H9 (cell line): ENCODE measurements around the gene SCFD2. TPM values are rescaled to one million over a fixed set of nuclear protein-coding genes. Genes with fewer than 3 reads are reported as not detected.
"Not testable (repeated sequence)": the region's sequence is repeated elsewhere in the genome, so short reads cannot be mapped to it uniquely, and the experiment has no call there.

Experiments
- DNase-seq: peaks from one replicate; pipeline ENCODE4 v3.0.0-alpha.2; 2017
- H2AFZ ChIP-seq: one replicate; pipeline ENCODE4 v1.6.1; 2013; ENCODE audit warnings: mild to moderate bottlenecking, low read length, control low read depth, moderate library complexity
- H2AK5ac ChIP-seq: 2 replicates; pipeline ENCODE4 v1.6.1; 2013; ENCODE audit warnings: low read length, control low read depth, mixed read lengths; ENCODE audit not compliant: insufficient read length
- H2BK120ac ChIP-seq: one replicate; pipeline ENCODE4 v1.6.1; 2013; ENCODE audit warnings: low read depth, mild to moderate bottlenecking, low read length, control low read depth, inconsistent platforms; ENCODE audit not compliant: poor library complexity, severe bottlenecking
- H2BK12ac ChIP-seq: 2 replicates; pipeline ENCODE4 v1.6.1; 2013; ENCODE audit warnings: low read length, control low read depth, mixed read lengths, low read depth; ENCODE audit not compliant: insufficient read length
- H2BK15ac ChIP-seq: 2 replicates; pipeline ENCODE4 v1.6.1; 2013; ENCODE audit warnings: low read depth, low read length, control low read depth
- H2BK20ac ChIP-seq: one replicate; pipeline ENCODE4 v1.6.1; 2013; ENCODE audit warnings: low read depth, mild to moderate bottlenecking, low read length, control low read depth, inconsistent platforms; ENCODE audit not compliant: poor library complexity, severe bottlenecking
- H2BK5ac ChIP-seq: 2 replicates; pipeline ENCODE4 v1.6.1; 2013; ENCODE audit warnings: low read length, control low read depth, mixed read lengths; ENCODE audit not compliant: insufficient read length
- H3K14ac ChIP-seq: 2 replicates; pipeline ENCODE4 v1.6.1; 2013; ENCODE audit warnings: low read length, control low read depth; ENCODE audit not compliant: insufficient read depth
- H3K18ac ChIP-seq: 2 replicates; pipeline ENCODE4 v1.6.1; 2013; ENCODE audit warnings: low read depth, mild to moderate bottlenecking, mixed read lengths, low read length, control low read depth; ENCODE audit not compliant: insufficient read length
- H3K23ac ChIP-seq: 2 replicates; pipeline ENCODE4 v1.6.1; 2013; ENCODE audit warnings: low read length, control low read depth, mixed read lengths, low read depth; ENCODE audit not compliant: insufficient read length
- H3K23me2 ChIP-seq: 2 replicates; pipeline ENCODE4 v1.6.1; 2013; ENCODE audit warnings: low read depth, mild to moderate bottlenecking, mixed read lengths, low read length, control low read depth; ENCODE audit not compliant: insufficient read length, poor library complexity, severe bottlenecking
- H3K27ac ChIP-seq: 2 replicates; pipeline ENCODE4 v1.5.1; 2013; ENCODE audit warnings: low read length, control low read depth, mixed read lengths, low read depth; ENCODE audit not compliant: insufficient read length
- H3K27me3 ChIP-seq: 2 replicates; pipeline ENCODE4 v1.6.1; 2013; ENCODE audit warnings: low read length, control low read depth, inconsistent platforms; ENCODE audit not compliant: insufficient read depth
- H3K4ac ChIP-seq: 2 replicates; pipeline ENCODE4 v1.6.1; 2013; ENCODE audit warnings: low read depth, mild to moderate bottlenecking, control low read depth, inconsistent platforms, low read length, moderate library complexity
- H3K4me1 ChIP-seq: 2 replicates; pipeline ENCODE4 v1.6.1; 2013; ENCODE audit warnings: low read length, control low read depth, inconsistent platforms; ENCODE audit not compliant: insufficient read depth
- H3K4me2 ChIP-seq: 2 replicates; pipeline ENCODE4 v1.6.1; 2013; ENCODE audit warnings: low read length, control low read depth, mixed read lengths; ENCODE audit not compliant: insufficient read length, insufficient read depth
- H3K56ac ChIP-seq: 2 replicates; pipeline ENCODE4 v1.6.1; 2013; ENCODE audit warnings: low read depth, mild to moderate bottlenecking, mixed read lengths, low read length, control low read depth; ENCODE audit not compliant: insufficient read length
- H3K79me1 ChIP-seq: 2 replicates; pipeline ENCODE4 v1.6.1; 2013; ENCODE audit warnings: low read depth, mild to moderate bottlenecking, moderate library complexity, low read length, control low read depth, inconsistent platforms; ENCODE audit not compliant: insufficient read depth, poor library complexity, severe bottlenecking
- H3K79me2 ChIP-seq: 2 replicates; pipeline ENCODE4 v1.6.1; 2013; ENCODE audit warnings: low read length, control low read depth, inconsistent platforms; ENCODE audit not compliant: insufficient read depth
- H3K9ac ChIP-seq: 2 replicates; pipeline ENCODE4 v1.6.1; 2013; ENCODE audit warnings: low read length, control low read depth, mixed read lengths; ENCODE audit not compliant: insufficient read length; ENCODE audit errors: extremely low read depth
- H3K9me3 ChIP-seq: one replicate; pipeline ENCODE4 v1.6.1; 2013; ENCODE audit warnings: low read depth, low read length, inconsistent platforms; ENCODE audit not compliant: control insufficient read depth
- H3T11ph ChIP-seq: one replicate; pipeline ENCODE4 v1.6.1; 2013; ENCODE audit warnings: mild to moderate bottlenecking, low read length, control low read depth, inconsistent platforms
- H4K20me1 ChIP-seq: one replicate; pipeline ENCODE4 v1.6.1; 2013; ENCODE audit not compliant: control insufficient read depth, insufficient read length, insufficient read depth
- H4K5ac ChIP-seq: 2 replicates; pipeline ENCODE4 v1.6.1; 2013; ENCODE audit warnings: low read depth, mild to moderate bottlenecking, mixed read lengths, low read length, control low read depth; ENCODE audit not compliant: insufficient read length
- H4K8ac ChIP-seq: replicated peaks from 2 replicates; pipeline ENCODE4 v1.6.1; 2013; ENCODE audit warnings: low read length, control low read depth, mixed read lengths, low read depth; ENCODE audit not compliant: insufficient read length
- H4K91ac ChIP-seq: 2 replicates; pipeline ENCODE4 v1.6.1; 2013; ENCODE audit warnings: low read depth, mild to moderate bottlenecking, moderate library complexity, mixed read lengths, low read length, control low read depth; ENCODE audit not compliant: insufficient read length
- H3K27ac Mint-ChIP-seq, 3 experiments: 2 replicates in 2 of 3; 3 replicates in 1 of 3; pipeline ENCODE4 v1.8.0; 2020 to 2021; ENCODE audit warnings: mixed read lengths in 3 of 3, mild to moderate bottlenecking in 1 of 3, moderate library complexity in 1 of 3
- H3K27me3 Mint-ChIP-seq: 2 replicates; pipeline ENCODE4 v1.8.0; 2021; ENCODE audit warnings: low read depth, mild to moderate bottlenecking, moderate library complexity, mixed read lengths
- H3K36me3 Mint-ChIP-seq, 3 experiments: 2 replicates in 2 of 3; 3 replicates in 1 of 3; pipeline ENCODE4 v1.8.0; 2020 to 2021; ENCODE audit warnings: low read depth in 3 of 3, mixed read lengths in 3 of 3; ENCODE audit not compliant: insufficient read depth in 1 of 3
- H3K4me1 Mint-ChIP-seq, 2 experiments: 2 replicates each; pipeline ENCODE4 v1.8.0; 2020; ENCODE audit warnings: mixed read lengths in 2 of 2
- H3K4me3 Mint-ChIP-seq, 2 experiments: 2 replicates in 1 of 2; 3 replicates in 1 of 2; pipeline ENCODE4 v1.8.0; 2020 to 2021; ENCODE audit warnings: mild to moderate bottlenecking in 2 of 2, mixed read lengths in 2 of 2, moderate library complexity in 1 of 2
- H3K9me3 Mint-ChIP-seq, 2 experiments: 2 replicates in 1 of 2; 3 replicates in 1 of 2; pipeline ENCODE4 v1.8.0; 2020; ENCODE audit warnings: mild to moderate bottlenecking in 2 of 2, mixed read lengths in 2 of 2, moderate library complexity in 1 of 2
- WGBS: extraction: QIAGEN DNeasy Blood & Tissue Kit; methylation state at CpG from one replicate; pipeline ENCODE4 v1.1.7; 2013; ENCODE audit warnings: missing lambda C conversion rate, low lambda C conversion rate, mixed read lengths; ENCODE audit not compliant: insufficient read length; ENCODE audit errors: extremely low coverage; 5-methylcytosine and 5-hydroxymethylcytosine counted together
- total RNA-seq: library from RNA; stranded (reverse); gene quantifications from 2 replicates; pipeline ENCODE4 v1.2.1, GENCODE V29; 2021

Gene SCFD2
- total RNA-seq, 1 experiment from 2014 or later: 10.1 TPM

- not testable (repeated sequence) for H3K4me3 Mint-ChIP-seq, H3K27me3 Mint-ChIP-seq, H4K91ac ChIP-seq, H2AFZ ChIP-seq, H3K18ac ChIP-seq, H3K4me2 ChIP-seq, H4K8ac ChIP-seq, H3K79me1 ChIP-seq, H3K4me1 Mint-ChIP-seq, H2BK15ac ChIP-seq, H3K27me3 ChIP-seq, H3K14ac ChIP-seq, H3K36me3 Mint-ChIP-seq, H3K9me3 ChIP-seq, H3T11ph ChIP-seq, H3K27ac Mint-ChIP-seq, H4K5ac ChIP-seq, H2BK12ac ChIP-seq, H3K23me2 ChIP-seq, H2BK5ac ChIP-seq, DNase-seq, H4K20me1 ChIP-seq, H3K9ac ChIP-seq, H2AK5ac ChIP-seq, H2BK120ac ChIP-seq, H3K4ac ChIP-seq, H2BK20ac ChIP-seq, H3K79me2 ChIP-seq, H3K27ac ChIP-seq, H3K4me1 ChIP-seq, H3K56ac ChIP-seq, H3K23ac ChIP-seq
- no CpG with 5 or more reads among the region's 26 CpGs for WGBS
- peaks cover 8 to 13% of the 10 kb centered on the region in 2 experiments for H3K9me3 Mint-ChIP-seq
These were observed 128.1 kb downstream of the SCFD2 start for GRCh38 chr4:53237811-53238210.

- H2BK15ac ChIP-seq, H3K4me1 Mint-ChIP-seq, H3K79me1 ChIP-seq, H3K56ac ChIP-seq, H3K27me3 Mint-ChIP-seq, H2AK5ac ChIP-seq, H3K18ac ChIP-seq, H3K14ac ChIP-seq, H2BK120ac ChIP-seq, H4K91ac ChIP-seq, H2AFZ ChIP-seq, H4K8ac ChIP-seq, H3T11ph ChIP-seq, H4K5ac ChIP-seq, H2BK12ac ChIP-seq, H3K79me2 ChIP-seq, H3K4ac ChIP-seq, H3K4me2 ChIP-seq, DNase-seq, H3K27ac ChIP-seq, H2BK20ac ChIP-seq, H3K9me3 ChIP-seq, H3K23ac ChIP-seq, H2BK5ac ChIP-seq, H3K4me1 ChIP-seq, H3K27me3 ChIP-seq, H3K36me3 Mint-ChIP-seq, H3K23me2 ChIP-seq, H4K20me1 ChIP-seq, H3K4me3 Mint-ChIP-seq, H3K9ac ChIP-seq, H3K27ac Mint-ChIP-seq: not testable (repeated sequence)
- no CpG with 5 or more reads among the region's 2 CpGs for WGBS
- H3K9me3 Mint-ChIP-seq: peaks cover 8 to 13% of the 10 kb centered on the region in 2 experiments
These were observed 129.2 kb downstream of the SCFD2 start for GRCh38 chr4:53236624-53237023.
